Epidermal melanocyte (primary cell): ENCODE results near the gene TBX10.
"Not testable (repeated sequence)": the region's sequence is repeated elsewhere in the genome, so short reads cannot be mapped to it uniquely, and the experiment has no call there.

Experiments used
- DNase-seq: peaks from one replicate; pipeline ENCODE4 v3.0.0; 2011; ENCODE audit warnings: low spot score; ENCODE audit not compliant: insufficient read length

The TBX10 gene

DNA sequence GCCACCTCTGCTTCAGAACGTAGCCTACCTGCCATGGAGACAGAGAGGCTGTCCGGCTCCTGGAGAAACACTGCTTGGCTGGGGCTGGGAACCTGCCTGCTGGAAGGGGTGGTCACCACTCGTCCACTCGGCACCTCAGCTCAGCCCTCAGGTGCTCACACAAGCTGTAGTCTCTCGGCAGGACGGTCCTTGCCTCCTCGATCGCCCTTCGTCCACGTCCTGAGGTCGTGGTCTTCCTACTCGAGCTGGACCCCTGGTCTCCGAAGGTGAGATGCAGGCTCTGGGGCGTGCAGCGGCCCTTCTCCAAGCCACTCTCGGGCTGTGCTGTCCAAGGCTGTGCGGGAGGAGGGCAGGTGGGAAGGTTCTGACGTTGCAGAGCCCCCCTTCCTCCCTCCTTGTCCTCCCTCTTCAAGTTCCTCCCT, at the start of gene TBX10:
TBX10 (minus strand) TSS at position 326 of the 422 bp plus-strand sequence; CDS start at position 35, 291 bp downstream.
- no peak for DNase-seq

DNA sequence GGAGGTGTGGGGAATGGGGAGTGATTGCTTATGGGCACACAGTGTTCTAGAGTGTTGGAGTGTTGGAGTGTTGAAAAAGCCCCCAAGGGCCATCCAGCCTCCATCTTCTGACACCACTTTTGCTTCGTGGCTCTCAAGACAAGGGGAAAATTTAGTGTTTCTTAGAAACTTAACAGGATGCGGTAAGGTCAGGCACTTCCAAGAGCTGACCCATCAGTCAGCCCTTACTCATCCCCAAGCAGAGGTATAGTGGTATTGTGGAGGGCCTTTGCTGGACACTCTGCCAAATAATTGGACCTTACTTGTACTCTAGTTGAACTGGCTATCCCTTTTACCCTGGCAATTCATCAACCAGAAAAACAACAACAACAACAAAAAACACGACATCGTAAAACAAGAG, 49.6 kb upstream of the TBX10 start:
- no peak for DNase-seq

DNA sequence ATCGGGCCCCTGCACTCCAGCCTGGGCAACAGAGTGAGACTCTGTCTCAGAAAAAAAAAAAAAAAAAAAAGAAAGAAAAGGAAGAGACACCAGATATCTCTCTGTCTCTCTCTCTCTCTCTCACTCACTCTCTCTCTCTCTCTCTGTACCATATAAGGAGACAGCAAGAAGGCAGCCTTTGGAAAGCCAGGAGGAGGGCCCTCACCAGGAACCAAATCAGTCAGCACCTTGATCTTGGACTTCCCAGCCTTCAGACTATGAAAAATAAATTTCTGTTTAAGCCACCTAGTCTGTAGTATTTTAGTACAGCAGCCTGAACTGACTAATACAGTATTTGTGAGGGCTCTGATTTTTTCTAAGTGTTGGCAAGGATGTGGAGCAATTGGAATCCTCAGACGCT, 48.4 kb upstream of the TBX10 start:
- DNase-seq, result no peak

DNA sequence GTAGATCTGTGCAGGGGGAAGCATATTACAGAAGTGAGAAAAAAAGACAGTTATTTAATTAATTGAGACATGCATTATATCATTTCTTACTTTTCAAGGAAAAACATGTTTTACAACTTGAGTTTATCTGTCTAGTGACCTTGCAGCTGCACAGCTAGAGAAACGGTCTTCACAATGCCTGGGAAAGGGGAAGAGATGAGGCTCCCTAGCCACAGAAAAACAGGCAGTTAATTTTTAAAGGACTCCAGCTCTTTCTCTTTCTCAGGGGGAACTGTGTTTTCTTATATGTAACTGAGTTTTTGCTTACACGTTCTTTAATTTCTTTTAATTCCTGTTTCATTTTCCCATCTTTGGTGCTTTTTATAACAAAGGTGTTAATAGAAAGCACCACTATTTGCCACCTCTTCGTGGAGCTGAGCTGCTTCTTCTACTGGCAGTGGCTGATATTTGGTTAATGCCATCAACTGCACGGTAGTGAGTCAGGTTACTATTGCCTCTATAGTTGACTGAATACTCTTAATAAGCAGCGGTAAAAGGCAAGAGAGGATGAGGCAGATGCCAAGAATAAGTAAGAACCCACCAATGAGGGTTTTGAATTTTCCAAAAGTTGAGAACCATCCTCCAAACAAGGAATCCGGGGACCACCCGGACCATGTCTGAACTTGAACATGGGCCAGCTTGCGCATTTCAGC, 46.2 kb upstream of the TBX10 start:
- not testable (repeated sequence) for DNase-seq

DNA sequence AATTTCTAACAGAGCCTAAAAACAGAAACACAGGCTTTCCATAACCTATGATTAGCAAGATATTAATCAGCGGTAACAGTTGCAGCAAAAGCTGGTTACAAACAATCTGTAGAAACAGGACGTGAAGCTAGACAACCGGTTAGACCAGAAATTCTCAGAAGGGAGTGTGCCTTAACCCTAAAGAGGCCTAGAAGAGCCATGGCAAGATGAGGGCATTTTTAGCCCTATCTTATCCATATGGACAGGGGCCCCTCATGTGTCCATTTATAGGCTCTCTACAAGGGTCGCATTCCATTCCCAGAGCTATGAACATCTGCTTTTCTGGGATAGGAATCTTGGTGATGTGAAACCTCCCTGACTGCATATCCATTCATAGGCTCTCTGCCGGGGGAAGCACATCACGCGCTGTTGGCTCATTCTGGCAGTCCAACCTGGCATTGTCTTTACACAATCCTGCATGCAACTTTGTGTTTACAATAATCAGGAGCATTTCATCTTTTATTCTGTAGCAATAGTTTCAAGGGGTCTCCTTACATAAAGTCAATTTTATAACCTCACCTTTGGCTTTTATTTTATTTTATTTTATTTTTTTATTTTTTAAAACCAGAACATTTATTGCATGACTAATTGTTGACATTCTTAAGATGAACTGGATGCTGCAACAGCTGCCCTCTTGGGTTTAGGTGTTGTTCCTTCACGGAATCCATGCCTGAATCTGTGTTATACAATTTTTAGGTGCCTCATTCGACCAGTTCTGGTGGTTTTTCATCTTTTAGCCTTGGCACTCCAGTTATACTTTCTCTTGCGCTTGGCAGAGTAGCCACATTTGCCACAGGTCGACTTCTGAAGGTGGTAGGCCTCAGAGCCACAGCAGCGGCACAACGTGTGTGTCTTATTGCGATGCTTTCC, 42.8 kb upstream of the TBX10 start:
- not testable (repeated sequence) for DNase-seq

DNA sequence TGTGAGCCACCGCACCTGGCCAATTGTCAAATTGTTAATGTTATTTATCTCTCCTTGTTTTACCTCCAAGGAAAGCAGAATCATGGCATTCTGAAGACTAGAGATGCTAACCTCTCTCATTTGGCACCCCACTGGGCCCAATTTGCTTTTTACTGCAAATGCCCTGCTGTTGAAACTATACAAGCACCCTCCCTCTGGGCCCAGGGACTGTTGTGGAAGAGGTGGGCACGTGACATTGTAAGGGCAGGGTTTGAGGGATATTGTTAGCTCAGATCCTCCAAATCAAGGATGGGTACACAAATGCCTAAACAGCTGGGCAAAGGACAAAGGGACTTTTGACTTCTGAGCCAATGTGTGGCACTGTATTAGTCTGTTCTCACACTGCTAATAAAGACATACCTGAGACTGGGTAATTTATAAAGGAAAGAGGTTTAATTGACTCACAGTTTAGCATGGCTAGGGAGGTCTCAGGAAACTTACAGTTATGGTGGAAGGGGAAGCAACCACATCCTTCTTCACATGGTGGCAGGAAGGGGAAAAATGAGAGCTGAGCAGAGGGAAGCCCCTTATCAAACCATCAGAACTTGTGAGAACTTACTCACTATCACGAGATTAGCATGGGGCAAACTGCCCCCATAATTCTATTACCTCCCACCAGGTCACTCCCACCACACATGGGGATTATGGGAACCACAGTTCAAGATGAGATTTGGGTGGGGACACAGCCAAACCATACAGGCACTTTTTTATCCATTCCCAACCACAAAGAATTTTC, 41.3 kb upstream of the TBX10 start:
- DNase-seq, result no peak

DNA sequence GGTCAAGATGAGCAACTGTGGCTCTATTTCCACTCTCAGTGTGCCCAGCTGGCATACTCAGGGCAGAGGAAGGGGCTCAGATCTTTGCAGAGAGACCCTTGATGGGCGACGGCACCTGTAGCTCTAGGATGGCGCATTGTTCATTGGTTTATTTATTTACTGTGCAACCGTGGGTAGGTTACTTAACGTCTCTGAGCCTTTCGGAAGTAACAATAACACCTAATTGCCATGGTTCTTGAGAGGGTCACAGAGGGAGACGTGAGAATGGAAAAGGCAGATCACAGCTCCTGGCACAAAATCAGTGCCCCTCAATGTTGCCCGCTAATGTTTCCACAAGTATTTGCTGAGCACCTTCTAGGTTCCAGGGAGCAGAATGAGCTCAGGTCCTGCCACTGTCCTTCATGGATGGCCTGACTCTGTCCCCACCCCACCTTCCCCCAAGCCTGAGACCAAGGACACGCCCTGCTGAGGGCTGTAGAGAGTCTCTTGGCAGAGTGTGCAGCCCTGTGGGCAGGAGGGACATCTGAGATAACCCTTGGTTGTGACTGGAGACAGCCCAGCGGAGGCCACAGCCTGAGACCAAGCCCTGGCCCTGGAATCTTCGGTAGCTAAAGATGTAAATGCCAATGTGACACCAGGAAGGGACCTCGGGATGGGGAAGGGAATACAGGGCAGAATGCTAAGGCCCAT, 35.6 kb upstream of the TBX10 start:
- no peak for DNase-seq

DNA sequence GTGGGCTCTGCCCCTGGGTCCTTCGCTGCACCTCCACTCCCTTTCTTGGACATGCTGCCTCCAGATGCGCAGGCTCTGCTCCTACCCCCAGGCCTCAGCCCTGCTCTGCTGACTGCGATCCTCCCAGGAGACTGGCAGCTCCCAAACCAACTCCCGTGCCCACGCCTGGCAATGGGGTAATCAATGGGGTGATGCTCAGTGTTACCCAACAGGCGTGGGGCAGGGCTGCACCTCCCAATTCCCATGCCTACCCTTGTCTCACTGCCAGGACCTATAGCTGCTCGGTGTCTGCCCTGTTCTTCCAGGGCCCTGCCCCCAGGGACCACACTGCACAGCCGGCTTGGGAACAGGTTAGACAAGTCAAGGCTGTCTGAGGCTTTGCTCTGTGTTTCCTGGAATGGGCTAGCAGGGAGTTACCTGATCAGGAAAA, 34.9 kb upstream of the TBX10 start, which contains the start of gene ALDH3B2:
ALDH3B2 (minus strand) TSS at position 182 of the 430 bp plus-strand sequence. CDS start 7,688 bp downstream, outside the sequence.
- no peak for DNase-seq

DNA sequence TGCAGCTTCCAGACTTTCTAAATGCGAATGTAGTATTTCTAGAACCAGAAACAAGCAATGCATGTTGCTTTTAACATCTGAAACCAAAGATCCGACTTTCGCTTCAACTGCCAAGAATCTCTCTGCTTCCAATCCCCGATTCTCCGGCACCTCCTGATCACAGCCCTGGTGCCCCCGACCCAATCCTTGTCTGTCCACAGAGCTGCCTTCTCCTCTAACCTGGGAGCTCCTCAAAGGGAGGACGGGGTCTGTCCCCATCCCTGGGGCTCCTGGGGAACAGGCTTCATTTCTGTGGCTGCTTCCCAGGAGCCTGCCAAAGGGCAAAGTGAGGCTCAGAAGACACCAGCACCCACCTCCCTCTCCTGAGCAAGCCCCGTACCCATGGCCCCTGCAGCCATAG, 34.3 kb upstream of the TBX10 start:
- no peak for DNase-seq

DNA sequence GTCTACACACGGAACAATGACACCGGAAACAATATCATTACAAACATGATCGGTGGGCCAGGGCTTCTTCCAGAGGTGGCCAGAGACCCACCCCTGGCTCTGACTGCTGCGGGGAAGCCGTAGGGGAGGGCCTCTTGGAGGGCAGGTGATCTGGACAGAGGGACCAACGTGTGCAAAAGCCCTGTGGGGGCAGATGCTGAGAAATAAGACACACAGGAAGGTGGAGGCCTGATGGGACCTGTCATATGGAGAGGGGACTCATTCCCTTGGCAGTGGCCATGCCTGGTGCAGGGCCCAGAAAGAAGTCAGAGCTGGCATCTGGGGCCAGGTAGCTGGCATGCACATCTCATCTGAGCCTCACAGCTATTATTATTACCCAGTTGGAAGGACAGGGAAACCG, 33.8 kb upstream of the TBX10 start:
- DNase-seq, result no peak

DNA sequence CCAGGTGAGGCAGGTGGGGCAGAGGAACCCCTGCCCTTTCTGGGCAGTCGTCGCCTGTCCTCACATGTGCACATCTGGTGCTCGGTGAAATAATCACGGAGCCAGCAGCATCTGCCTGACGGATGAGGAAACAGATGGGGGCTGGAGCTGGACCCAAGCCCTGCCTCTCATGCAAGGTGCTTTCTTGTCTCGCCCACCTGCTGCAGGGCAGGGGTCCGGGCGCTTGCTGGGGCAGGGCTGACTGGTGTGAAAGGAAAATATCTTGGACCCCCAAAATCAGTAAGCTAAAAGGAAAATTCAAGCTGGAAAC, 31.6 kb upstream of the TBX10 start:
- DNase-seq, result no peak

DNA sequence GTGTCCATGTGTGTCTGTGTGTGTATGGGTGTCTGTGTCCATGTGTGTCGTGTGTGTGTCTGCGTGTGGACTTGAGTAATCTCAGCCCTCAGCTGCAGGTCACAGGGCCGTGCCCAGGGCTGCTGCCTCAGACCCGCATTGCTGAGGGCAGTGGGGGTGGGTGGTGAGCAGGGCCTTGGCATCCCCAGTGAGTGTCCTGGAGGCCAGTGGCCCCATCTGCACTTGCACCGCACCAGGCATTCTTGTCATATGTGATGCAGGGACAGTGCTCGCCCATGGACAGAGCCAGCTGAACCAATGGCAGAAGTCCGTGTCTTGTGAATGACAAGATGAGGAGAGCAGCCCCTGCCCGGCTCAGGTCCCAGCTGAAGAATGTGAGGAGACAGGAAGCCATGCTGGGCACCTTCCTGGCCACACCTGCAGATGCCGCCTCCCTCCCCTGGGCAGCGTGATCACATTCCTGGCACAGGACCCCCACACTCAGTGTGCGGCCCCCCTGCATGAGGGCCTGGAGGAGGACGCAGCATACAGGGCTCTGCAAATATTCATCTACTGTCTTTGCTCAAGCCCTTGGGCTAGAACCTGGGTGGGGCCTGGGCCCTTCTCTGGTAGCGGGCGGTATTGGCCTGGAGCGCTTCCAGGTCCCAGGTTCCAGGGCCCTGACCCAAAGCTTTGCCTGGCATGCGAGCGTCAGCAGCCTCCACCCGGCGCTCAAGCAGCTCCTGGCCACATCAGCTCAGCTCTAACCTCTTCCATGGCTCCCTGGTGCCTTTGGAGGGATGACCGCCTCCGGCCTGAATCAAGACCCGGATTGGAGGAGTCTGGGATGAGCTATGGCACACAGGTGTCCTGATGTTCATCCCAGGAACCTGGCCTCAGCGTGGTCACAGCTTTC, 31.0 kb upstream of the TBX10 start:
- no peak for DNase-seq

DNA sequence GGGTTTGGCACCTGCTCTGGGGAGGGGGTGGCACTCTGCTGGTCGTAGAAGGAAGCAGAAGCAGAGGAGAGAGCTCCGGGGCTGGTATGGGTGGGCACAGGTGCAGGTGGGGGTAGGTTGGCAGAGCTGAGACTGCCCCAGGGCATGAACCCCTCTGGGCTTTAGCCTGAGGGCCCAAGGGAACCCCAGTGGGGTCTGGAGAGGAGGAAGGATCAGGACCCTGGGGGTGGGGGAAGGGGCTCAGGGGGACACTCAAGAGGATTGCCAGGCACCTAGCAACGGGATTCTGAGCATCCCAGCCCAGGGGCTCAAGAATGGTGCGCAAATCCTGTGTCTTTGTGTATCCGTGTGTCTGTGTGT, 28.6 kb upstream of the TBX10 start:
- no peak for DNase-seq

DNA sequence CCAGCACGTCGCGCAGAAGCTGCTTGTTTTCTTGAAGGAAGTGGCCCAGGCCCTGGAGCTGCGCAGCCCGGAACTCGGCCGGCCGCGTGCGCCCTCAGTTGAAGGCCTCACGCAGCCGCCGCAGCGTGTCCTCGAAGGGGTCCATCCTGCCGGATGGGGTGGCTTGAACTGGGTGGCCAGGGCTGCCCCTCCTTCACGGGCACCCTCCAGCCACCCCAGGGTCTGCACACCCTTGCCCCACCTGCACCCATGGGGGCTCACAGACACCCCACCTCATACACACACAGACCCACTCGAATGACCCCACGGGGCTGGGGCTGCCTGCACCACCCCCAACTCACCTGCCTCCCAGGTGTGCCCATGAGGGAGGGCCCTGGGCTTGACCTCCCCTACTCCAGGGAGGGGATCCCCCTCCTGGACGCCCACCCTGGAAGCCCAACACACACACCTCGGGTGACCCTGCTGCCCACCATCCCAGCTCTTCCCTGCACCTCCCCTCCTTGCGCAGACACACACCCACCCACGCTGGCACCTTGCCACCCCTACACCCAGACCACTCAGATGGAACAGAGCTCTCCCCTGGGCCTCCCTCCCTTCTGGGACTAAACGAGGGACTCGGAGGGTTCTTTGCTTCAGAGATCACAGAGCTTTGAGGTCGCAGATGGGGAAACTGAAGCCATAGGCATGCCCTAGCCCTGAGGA, 28.1 kb upstream of the TBX10 start:
- no peak for DNase-seq

DNA sequence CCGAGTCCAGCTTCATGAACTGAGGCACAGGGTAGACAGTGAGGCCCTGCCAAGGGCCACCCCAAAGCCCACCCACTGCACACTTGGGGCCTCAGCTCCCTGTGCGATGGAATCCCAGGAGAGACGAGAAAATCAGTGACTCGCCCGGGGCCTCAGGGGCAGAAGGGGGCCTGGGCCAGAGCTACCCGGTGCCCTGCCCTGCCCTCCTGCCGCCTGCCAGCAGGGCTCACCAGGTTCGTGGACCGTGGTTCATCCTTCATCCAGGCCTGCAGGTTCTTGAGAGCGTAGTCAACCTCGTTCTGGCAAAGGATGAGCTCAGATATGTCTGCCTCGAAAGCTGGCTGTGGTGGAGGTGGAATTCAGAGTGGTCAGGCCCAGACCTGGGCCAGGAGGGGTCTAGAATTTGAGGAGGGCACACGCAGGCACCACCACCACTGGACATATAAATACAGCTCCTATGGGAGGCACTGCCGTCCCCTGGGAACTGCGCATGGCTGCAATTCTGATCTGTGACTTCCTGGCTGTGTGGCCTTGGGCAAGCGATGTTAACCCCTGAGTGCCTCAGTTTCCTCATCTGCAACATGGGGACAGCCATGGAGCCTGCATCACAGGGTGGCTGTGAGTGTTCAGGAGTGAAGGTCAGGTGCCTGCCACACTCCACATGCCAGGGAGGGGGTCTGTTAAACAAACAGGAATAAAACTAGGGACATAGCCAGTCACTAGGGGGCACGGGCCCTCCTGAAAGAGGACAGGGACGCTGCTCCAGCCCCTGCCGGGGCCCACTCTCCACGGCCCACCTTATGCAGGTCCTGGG, 27.3 kb upstream of the TBX10 start:
- no peak for DNase-seq

DNA sequence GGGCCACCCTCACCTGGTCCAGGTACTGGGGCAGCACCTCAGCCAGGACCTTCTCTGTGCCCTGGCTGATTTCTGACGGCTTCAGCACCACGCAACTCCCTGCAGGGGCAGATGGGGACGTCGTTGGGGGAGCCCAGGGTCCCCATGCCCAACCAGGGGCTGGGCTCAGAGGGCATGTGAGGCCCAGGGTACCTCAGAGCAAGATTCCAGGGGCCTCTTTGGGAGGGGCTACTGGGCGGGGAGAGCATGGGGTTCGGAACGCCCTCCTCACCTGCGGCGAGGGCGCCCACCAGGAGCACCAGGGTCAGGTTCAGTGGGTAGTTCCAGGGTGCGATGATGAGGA, 26.7 kb upstream of the TBX10 start:
- DNase-seq, result no peak

DNA sequence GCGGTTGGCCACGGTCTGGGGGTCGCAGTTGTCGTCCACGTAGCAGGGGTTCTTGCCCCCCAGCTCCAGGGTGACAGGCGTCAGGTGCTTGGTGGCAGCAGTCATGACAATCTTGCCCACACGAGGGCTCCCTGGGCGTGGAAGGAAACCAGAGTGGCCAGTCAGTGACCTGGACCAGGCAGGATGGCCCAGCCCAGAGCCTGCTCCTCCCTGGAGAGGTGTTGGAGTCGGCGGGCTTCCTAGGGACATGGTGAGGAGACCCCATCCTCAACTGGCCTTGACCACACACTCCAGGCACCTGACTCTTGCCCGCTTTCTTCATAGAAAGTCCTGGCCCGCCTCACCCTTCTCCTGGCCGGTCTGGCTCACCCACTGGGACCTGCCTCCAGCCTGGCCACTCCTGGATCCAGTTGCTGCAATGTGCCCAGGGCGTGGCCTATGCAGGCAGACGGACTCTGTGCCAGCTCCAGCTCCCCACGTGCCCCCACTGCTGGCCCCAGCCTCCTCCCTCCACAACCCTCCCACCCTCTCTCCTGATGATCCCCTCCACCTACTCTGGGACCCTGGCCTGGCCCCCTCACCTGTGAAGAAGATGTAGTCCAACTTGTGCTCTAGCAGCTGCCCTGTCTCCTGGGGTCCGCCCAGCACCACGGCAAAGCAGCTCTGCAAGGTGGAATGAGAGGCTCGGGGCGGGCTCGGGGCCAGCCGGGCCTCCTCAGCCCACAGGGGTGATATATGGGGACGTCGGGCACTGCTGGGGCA, 26.2 kb upstream of the TBX10 start:
- no peak for DNase-seq
